HepG2 (cell line): ENCODE data around the gene TMEM184B. TPM values are rescaled to one million over a fixed set of nuclear protein-coding genes. Genes with fewer than 3 reads are reported as not detected.

Experiments used
- AGO2 ChIP-seq: fragments of 200-400 bp; formaldehyde crosslinking; optimal IDR thresholded peaks from 2 replicates; pipeline ENCODE3; 2017; ENCODE audit warnings: mild to moderate bottlenecking, low read depth, low read length, moderate library complexity
- AHR ChIP-seq: IDR thresholded peaks from 2 replicates; pipeline ENCODE4 v1.6.1; 2018; ENCODE audit warnings: missing genetic modification reagents, missing compliant biosample characterization
- ATF1 ChIP-seq: IDR thresholded peaks from 2 replicates; pipeline ENCODE4 v1.6.1; 2016; ENCODE audit warnings: mild to moderate bottlenecking, control low read depth
- BCL6 ChIP-seq: IDR thresholded peaks from 2 replicates; pipeline ENCODE4 v1.6.1; 2016; ENCODE audit warnings: missing genetic modification reagents, missing compliant biosample characterization
- HMGXB3 ChIP-seq: sonication (generic); formaldehyde crosslinking; IDR thresholded peaks from 2 replicates; pipeline ENCODE4 v1.4.0; 2020; ENCODE audit warnings: missing genetic modification reagents, borderline replicate concordance
- MXD3 ChIP-seq: IDR thresholded peaks from 2 replicates; pipeline ENCODE4 v1.6.1; 2016; ENCODE audit warnings: mild to moderate bottlenecking, missing biosample characterization, missing genetic modification reagents
- MXI1 ChIP-seq: IDR thresholded peaks from 3 replicates; pipeline ENCODE4 v1.6.1; 2012; ENCODE audit warnings: low read depth, low read length, inconsistent platforms, borderline replicate concordance
- RFX5 ChIP-seq: IDR thresholded peaks from 2 replicates; pipeline ENCODE4 v1.6.1; 2011; ENCODE audit warnings: low read depth, low read length, improper control_type of control experiment
- SAP130 ChIP-seq: IDR thresholded peaks from 2 replicates; pipeline ENCODE4 v1.6.1; 2016; ENCODE audit warnings: low read depth
- ZBTB14 ChIP-seq: sonication (generic); formaldehyde crosslinking; IDR thresholded peaks from 2 replicates; pipeline ENCODE4 v1.4.0; 2020; ENCODE audit warnings: missing genetic modification reagents
- ZBTB25 ChIP-seq: IDR thresholded peaks from 2 replicates; pipeline ENCODE4 v1.6.1; 2018; ENCODE audit warnings: missing genetic modification reagents
- ZKSCAN1 ChIP-seq: fragments of 150-350 bp; IDR thresholded peaks from 2 replicates; pipeline ENCODE4 v1.6.1; 2014; ENCODE audit warnings: low read length
- ZNF205 ChIP-seq: IDR thresholded peaks from 2 replicates; pipeline ENCODE4 v1.6.1; 2018; ENCODE audit warnings: missing biosample characterization, missing genetic modification reagents
- ZNF224 ChIP-seq: sonication (generic); formaldehyde crosslinking; IDR thresholded peaks from 2 replicates; pipeline ENCODE4 v1.5.0; 2020; ENCODE audit warnings: mild to moderate bottlenecking, missing genetic modification reagents
- ZNF484 ChIP-seq: sonication (generic); formaldehyde crosslinking; IDR thresholded peaks from 2 replicates; pipeline ENCODE4 v1.5.1; 2020; ENCODE audit warnings: mild to moderate bottlenecking, low read depth, missing genetic modification reagents, borderline replicate concordance
- ZNF563 ChIP-seq: sonication (generic); formaldehyde crosslinking; IDR thresholded peaks from 2 replicates; pipeline ENCODE4 v1.8.0; 2022; ENCODE audit warnings: mild to moderate bottlenecking, moderate library complexity, missing genetic modification reagents
- ZNF672 ChIP-seq: sonication (generic); formaldehyde crosslinking; IDR thresholded peaks from 2 replicates; pipeline ENCODE4 v1.8.1; 2022; ENCODE audit warnings: missing genetic modification reagents
- ZNF687 ChIP-seq: sonication (generic); formaldehyde crosslinking; IDR thresholded peaks from 2 replicates; pipeline ENCODE4 v1.5.1; 2020; ENCODE audit warnings: mild to moderate bottlenecking, missing genetic modification reagents, moderate library complexity
- ZSCAN20 ChIP-seq: sonication (generic); formaldehyde crosslinking; IDR thresholded peaks from 2 replicates; pipeline ENCODE4 v1.4.0; 2020; ENCODE audit warnings: missing genetic modification reagents, mild to moderate bottlenecking, borderline replicate concordance
- polyA plus RNA-seq, 8 experiments: library from polyadenylated mRNA; depleted of rRNA in 3 of 8; stranded (reverse) in 7 of 8; unstranded in 1 of 8; fragments of >200 nt; fragmentation: Illumina TruSeq in 4 of 8; extraction: Trizol in 4 of 8; gene quantifications; 2 replicates each; pipeline versions ENCODE4 v1.2.1 to v1.2.3, GENCODE V29; 2011 to 2016; ENCODE audit warnings: low read depth in 4 of 8, missing spikeins in 1 of 8, mixed read lengths in 1 of 8; ENCODE audit not compliant: insufficient read depth in 1 of 8
- total RNA-seq, 5 experiments: library from RNA; depleted of rRNA; stranded (reverse); fragments of >200 nt; fragmentation: Illumina TruSeq; extraction: Trizol; gene quantifications; 2 replicates each; pipeline ENCODE4 v1.2.3, GENCODE V29; 2016; ENCODE audit warnings: low read depth in 1 of 5

TMEM184B gene
- total and polyA plus RNA-seq, 2 of the 13 experiments (the other 11 are each of a cell fraction or from before 2014, with no cell fraction given), result 15.9 to 16.0 TPM

- no peak for TF ChIP-seq HMGXB3 (CRISPR knock-in tag)
- peak; percentile 44; the same call in 1 of the 2 replicates for TF ChIP-seq SAP130 (CRISPR knock-in tag)
- TF ChIP-seq ZNF224 (CRISPR knock-in tag), result no peak
- 0 out of 2 replicates have a peak, but pooled peaks have one; percentile 35 for TF ChIP-seq ZBTB25 (CRISPR knock-in tag)
- TF ChIP-seq BCL6 (CRISPR knock-in tag), result no peak
- peak; percentile 59; the same call in 1 of the 2 replicates for TF ChIP-seq ZSCAN20 (CRISPR knock-in tag)
- 0 out of 2 replicates have a peak, but pooled peaks have one; percentile 40 for TF ChIP-seq AHR (CRISPR knock-in tag)
- TF ChIP-seq AGO2, result peak; percentile 18
- TF ChIP-seq ZKSCAN1, result no peak
- TF ChIP-seq ZBTB14, result peak; percentile 63
- no peak for TF ChIP-seq ZNF205
- TF ChIP-seq ATF1 (CRISPR knock-in tag), result no peak
- TF ChIP-seq MXI1, result peak; percentile 10; the same call in 1 of the 3 replicates
- no peak for TF ChIP-seq ZNF672 (CRISPR knock-in tag)
- TF ChIP-seq MXD3 (CRISPR knock-in tag), result peak; percentile 46; the same call in 1 of the 2 replicates
- TF ChIP-seq ZNF687 (CRISPR knock-in tag), result peak; percentile 52
- TF ChIP-seq ZNF484 (CRISPR knock-in tag), result no peak
- peak; percentile 55; the same call in 1 of the 2 replicates for TF ChIP-seq ZNF563
- no peak for TF ChIP-seq RFX5
Observed at GRCh38 chr22:38316364-38317121, 43.7 kb upstream of the TMEM184B start (continued).
